Measurements from ENCODE around the gene SP100.
"Not testable (repeated sequence)": the region's sequence is repeated elsewhere in the genome, so short reads cannot be mapped to it uniquely, and the experiment has no call there.

SP100 gene

DNA sequence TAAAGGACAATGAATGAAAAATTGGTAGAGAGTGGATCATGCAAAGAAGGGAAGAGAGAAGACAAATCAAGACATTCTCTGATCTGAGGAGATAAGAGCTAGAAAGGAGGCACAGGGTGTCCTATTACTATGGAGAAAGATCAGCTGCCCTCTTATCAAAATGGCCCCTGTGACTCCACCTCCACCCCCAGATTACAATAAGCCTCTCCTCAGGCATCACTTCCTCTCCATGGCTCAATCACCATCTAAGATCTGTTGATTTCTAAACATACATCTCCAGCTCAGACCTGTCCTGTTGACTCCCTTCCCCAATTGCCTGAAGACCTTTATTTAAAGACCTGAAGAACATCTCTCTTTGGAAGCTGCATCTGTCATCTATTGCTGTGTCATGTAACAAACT, 43.2 kb downstream of the SP100 start:
- no peak for DNase-seq (ENCODE audit: low read depth)

DNA sequence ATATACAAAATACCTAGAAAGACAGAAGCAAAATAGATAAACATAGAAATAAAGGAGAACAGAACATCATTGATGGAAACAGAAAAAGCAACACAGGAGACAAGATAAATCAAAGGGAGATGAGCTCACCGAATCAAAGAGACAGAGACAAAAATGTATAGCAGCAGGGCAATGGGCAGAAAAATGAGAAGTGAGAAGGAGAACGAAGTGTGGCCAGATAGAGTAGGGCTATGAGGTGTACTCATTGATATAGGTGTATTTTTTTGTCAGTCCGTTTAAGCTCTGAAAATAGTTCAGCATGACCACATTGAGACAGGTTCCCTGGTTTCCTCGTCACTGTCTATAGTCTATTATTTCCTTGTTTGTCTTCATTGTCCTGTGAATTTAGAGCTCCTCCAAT, 55.1 kb downstream of the SP100 start:
- no peak for DNase-seq (ENCODE audit: low read depth)

DNA sequence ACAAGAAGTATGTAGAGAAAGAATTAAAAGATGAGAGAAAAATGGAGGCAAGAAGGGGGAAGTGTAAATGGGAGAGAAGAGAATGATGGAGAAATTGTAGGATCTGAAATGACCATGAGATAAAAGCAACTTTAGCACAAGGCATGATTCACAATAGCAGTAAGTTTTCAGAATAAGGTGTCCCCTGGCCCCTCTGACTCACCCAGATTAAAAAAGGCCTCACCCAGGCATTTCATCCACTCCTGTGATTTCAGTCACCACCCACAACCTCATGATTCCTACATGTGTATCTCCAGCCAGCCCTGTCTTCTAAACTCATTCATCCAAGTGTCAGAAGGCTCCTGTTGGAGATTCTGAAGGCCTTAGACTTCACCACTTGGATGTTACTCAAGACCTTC, 56.6 kb downstream of the SP100 start:
- DNase-seq (ENCODE audit: low read depth), result peak; percentile 53

DNA sequence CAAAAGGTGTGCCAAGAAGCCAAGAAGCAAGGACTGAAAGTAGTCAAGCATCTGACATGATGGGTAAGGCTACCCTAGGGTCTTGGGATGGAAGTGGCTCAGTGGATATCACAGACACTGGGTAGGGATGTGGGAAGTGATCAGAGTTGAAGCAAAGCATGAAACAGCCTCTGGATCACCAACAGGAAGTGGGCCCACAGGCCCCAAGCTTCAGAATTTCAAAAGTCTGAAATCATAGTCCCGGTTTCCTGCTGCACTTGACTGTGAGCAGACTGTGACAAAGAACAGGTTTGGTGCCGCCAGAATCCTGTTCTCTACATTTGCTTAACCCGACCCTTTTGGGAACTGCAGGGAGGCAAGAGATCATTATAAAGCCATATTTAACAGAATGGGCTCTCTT, 57.4 kb downstream of the SP100 start:
- no peak for DNase-seq (ENCODE audit: low read depth)

DNA sequence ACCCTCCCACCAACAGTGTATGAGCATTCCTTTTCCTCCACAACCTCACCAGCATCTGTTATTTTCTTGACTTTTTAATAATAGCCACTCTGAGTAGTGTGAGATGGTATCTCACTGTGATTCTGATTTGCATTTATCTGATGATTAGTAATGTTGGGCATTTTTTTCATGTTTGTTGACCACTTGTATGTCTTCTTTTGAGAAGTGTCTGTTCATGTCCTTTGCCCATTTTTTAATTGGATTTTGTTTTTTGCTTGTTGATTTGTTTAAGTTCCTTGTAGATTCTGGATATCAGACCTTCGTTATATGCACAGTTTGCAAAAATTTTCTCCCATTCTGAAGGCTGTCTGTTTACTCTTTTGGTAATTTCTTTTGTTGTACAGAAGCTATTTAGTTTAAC, 59.1 kb downstream of the SP100 start:
- DNase-seq (ENCODE audit: low read depth), result no peak

DNA sequence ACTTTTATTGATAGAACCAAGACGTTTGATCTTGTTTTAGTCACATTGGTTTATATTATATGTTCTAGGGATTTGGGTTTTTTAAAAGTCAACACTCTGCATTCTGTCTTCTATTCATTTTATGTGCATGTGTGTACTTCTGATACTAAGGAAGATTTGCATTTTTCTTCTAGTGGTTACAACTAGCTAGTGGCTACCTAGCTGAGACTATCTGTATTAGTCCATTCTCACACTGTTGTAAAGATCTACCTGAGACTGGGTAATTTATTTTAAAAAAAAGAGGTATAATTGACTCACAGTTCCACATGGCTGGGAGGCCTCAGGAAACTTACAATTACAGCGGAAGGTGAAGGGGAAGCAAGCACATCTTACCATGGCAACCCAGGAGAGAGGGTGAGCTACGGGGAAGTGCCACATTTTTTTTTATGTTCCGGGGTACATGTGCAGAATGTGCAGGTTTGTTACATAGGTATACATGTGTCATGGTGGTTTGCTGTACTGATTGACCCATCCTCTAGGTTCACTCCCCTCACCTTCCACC, 69.9 kb downstream of the SP100 start:
- no peak for DNase-seq (ENCODE audit: low read depth)

DNA sequence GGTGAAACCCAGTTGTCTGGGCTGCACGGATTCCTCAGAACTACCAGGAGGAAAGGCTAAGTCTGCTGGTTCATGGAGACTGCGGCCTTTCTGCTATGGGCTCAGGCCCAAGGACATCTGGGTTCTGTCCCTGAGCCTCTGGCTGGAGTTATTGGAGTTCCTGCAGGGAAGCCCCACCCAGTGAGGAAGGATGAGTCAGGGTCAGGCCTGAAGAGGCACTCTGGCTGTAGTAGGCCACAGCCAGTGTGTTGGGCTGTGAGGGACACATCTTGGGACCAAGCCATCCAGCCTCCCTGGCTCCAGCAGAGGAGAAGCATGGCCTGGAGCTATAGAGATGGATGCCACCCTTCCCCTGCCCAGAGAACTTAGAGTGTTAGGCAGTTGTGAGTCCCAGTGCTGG, 75.2 kb downstream of the SP100 start:
- not testable (repeated sequence) for DNase-seq (ENCODE audit: low read depth)

DNA sequence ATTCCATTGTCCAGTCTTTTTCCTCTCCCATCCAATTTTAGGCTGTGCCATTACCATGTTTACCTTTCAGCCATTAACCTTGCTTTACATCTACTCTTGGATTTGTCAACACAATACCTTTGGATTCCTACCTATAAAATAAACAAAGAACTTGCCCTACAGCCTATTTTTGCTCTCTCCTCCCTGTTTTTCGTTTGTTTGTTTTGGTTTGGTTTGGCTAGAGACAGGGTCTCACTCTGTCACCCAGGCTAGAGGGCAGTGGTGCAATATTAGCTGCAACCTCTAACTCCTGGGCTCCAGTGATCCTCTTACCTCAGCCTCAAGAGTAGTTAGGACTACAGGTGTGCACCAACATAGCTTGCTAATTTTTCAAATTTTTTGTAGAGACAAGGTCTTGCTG, 76.1 kb downstream of the SP100 start:
- DNase-seq (ENCODE audit: low read depth), result no peak

DNA sequence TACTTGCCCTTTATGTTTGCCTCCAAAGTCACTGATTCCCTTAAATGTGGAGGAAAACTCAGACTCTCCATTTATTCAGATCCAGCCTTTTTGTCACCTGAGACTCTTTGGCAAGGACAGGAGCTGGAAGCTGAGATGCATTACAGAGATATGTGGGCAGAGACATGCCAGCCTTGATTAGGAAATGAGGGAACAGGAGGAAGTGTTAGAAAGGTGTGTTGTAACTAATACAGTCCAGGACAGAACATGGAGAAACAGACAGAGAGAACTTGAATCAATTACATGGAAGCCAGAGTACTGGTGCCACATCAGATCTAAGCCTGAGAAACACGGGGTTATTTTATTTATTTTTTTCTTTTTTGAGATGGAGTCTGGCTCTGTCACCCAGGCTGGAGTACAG, 79.0 kb downstream of the SP100 start:
- DNase-seq (ENCODE audit: low read depth), result no peak

DNA sequence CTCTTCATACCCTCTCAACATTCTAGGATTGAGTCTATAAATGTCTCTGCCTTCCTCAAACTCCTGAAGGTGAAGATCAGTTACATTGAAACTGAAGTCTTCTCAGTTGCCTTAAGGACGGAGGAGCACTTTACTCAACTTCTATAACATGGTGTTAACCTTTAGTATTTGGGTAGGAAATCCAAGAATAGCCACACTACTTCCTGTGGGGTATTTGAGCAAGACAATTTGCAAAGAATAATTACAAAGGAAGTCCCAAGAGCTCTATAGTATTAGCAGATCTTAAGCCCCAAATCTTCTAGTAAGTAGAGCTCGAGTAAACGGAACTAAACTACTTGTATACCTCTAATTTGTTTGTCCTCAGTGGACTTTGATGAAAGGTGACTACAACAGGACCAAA, 80.9 kb downstream of the SP100 start:
- no peak for DNase-seq (ENCODE audit: low read depth)

DNA sequence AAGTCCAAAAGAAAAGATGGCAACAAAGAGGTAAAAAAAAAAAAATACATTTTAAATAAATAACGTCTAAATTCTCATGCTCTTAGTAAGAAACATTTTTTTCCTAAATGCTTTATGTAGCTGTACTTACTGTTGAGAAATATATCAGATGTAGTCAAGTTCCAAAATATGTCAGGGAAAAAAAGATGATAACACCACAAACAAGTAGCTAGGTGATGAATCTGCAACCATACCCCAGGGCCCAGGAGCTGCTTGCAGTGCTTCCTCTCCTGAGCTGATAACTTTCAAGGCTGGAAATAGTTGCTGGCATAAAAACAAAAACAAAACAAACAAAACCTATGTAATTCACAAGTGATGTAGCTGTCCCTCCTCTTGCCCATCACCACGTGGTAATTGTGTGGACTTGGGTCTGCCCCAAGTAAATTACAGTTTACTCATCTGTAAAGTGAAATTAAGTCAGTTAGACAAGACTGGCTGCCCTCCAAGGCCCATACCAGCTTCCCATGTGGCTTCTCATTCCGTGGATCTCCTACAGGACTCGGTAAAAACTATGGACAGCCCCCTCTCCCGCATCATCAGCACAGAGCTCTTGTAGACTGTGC, 82.6 kb downstream of the SP100 start:
- no peak for DNase-seq (ENCODE audit: low read depth)

DNA sequence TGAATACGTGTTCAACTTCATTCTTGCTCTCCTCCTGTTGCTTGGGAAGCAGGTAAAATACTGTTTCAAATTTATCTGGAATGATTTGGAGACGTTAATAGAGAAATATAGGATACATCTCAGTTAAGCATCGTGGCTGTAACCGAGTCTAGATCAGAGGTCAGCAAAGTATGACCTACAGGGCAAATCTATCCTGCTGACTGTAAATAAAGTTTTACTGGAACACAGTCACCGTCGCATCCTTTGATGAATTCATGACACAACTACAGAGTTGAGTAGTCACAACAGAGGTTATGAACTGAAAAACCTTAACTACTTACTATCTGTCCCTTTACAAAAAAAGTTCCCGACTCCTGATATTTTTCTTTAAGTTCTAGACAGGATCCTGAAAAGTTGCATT, 86.6 kb downstream of the SP100 start:
- DNase-seq (ENCODE audit: low read depth), result no peak

DNA sequence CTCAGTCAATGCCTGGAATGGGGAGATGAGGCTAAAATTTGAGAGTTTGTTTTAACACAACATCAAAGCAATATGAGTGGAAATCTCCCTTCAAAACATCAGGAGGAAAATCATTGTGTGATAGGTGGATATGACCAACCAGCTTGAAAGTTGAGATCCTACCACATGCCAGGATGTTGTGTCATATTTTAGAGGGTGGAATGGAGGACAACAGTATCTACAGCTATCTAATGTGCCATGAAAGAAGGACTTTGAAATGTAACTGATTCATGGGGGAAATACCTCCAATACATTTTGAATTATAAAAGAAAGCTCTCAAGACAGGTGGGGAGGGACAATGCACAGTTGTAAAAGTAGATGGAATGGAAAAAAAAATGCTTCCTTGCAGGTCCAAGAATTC, 87.8 kb downstream of the SP100 start:
- no peak for DNase-seq (ENCODE audit: low read depth)

DNA sequence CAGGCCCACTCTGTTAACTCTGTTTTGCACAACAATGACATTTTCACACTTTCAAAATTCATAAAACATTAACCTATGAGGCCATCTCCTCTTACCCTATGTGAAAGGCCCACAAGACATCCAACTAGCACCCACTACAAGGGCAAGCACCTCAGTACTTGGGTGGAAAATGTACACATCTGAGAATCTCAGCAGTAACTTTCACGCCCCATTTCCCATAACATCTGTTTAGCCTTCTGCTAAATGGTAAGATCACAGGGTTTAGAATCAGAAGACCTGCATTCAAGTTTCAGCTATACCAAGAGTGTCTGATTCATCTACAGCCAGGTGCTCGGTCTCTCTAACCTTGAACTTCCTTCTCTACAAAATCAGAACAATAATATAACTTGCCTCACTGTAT, 89.2 kb downstream of the SP100 start:
- DNase-seq (ENCODE audit: low read depth), result no peak

DNA sequence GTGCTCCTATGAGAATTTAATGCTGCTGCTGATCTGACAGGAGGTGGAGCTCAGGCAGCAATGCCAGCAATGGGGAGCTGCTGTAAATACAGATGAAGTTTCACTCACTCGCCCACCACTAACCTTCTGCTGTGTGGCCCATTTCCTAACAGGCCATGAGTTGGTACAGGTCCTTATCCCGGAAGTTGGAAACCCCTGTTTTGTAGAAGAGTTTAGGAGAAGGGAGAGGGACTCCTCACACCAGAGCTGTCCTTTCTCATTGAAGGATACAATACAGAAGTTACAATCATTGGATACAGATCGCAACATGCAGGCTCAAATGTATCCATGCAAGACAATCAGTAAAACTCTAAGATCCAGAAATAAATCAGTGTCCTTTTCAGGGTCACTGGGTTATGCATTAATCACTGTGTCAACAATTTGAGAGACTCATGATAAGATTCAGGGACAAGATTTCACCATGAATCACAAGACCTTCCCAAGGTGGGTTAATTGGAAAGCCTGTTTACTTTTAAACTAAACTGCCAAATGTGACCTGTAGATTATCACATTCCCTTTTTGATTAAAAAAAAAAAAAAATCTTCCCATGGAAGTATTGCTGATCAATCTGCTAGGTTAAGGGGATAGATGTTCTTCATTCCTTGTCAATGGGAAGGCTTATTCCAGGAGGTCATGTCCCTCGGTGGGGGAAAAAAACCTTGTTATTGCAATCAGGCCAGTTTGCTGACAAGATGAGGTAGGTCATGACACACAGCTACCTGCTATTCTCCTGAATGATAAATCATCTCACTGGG, 97.2 kb downstream of the SP100 start:
- no peak for DNase-seq (ENCODE audit: low read depth)

DNA sequence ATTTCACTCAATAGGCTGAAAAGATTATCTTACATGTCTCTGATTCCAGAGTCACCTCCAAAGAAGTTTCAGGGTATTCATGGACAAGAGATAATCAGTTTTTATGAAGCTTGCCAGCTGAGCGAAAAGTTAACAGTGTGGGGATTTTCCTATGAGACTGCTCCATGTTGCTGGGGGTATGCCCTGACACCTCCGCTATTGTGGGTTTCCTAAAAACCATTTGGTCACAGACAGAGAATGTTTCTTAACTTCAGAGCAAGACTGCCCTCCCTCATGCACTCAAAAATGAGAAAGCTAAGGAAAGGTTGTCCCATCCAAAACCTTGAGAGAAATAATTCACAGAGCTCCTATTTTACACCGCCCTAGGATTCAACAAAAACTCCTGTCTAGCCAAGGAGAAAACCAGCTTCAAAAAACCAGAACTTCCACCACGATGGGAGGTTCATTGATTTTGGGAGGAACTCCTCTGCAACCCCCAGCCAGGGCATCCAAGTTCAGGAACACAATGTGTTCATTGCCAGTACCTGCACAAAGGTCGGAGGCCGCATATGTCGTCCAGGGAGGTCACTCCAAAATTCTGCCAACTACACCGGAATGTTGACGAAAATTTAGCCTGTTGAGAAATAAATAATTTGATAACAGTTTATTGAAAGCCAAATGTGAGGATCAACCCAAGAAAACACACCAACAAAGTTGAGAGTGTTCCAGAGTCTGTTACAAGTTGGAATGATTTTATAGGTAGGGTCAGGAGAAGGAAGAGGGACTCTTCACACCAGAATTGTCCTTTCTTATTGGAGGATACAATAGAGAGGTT, 104.3 kb downstream of the SP100 start:
- DNase-seq (ENCODE audit: low read depth), result no peak

DNA sequence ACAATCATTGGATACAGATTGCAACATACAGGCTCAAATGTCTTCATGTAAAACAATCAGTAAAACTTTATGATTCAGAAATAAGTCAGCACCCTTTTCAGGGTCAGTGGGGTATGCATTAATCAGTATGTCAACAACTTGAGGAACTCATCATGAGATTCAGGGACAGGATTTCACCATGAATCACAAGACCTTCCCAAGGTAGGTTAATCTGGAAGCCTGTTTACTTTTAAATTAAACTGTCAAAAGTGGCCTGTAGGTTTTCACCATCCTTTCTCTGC, 104.8 kb downstream of the SP100 start:
- DNase-seq (ENCODE audit: low read depth), result peak; percentile 45

DNA sequence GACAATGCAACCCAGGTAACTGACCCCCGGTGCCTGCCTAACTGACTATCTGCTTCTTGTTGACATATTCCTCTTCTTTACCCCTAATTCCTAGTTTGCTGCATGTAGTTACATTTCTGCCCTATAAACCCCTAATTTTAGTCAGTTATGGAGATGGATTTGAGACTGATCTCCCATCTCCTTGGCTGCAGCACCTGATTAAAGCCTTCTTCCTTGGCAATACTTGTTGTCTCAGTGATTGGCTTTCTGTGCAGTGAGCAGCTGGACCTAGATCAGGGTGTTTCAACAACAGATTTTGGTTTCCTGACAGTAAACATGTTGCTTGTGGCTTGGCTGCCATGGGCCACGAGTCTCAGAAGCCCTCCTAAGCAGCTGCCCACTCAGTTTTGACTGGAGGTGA, 105.4 kb downstream of the SP100 start:
- no peak for DNase-seq (ENCODE audit: low read depth)

DNA sequence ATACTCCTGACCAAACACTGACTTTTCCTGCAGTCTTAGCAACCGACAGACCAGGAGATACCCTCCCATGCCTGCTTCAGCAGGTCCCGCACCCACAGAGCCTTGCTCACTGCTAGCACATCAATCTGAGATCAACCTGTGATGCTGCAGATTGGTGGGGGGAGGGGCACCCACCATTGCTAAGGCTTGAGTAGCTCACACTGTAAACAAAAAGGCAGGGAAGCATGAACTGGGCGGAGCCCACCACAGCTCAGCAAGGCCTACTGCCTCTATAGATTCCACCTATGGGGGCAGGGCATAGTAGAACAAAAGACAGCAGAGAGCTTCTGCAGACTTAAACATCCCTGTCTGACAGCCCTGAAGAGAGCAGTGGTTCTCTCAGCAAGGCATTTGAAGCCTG, 109.7 kb downstream of the SP100 start:
- no peak for DNase-seq (ENCODE audit: low read depth)

DNA sequence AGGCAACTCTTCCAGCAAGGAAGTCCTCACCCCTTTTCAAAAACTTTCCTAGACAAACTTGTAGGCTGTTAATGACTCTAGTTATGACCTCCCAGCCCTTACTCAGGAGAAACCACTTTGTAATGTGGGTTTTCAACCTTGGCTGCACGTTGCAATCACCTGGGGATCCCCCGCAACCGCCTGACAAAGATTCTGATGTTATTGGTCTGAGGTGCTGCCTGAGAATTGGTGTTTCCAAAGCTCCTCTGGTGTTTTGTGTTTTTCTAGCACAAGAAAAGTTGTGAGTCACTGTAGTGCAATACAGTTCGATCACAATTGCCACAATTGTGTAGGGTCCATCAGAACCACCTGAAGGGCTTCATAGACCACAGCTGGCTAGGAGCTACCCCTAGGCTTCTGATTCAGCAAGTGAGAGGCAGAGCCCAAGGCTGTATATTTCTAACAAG, 121.6 kb downstream of the SP100 start:
- DNase-seq (ENCODE audit: low read depth), result no peak

DNA sequence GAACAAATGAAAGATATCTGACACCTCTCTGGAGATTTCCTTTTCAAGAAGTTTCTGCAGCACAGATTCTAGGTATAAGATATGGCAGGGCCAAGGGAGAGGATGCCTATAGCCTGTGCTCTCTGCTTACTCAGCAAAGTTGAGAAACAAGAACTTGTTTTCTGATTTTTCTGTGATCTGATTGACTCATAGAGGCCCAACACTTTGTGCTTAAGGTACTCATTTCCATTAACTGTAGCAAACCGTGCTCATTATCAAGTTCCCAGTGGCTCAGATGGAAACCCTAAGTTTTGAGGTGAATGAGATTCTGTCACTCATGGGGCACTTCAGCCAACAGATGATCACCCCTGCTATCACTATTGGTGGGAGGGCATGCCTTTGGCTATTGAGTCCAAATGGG, 124.3 kb downstream of the SP100 start:
- DNase-seq (ENCODE audit: low read depth), result no peak

DNA sequence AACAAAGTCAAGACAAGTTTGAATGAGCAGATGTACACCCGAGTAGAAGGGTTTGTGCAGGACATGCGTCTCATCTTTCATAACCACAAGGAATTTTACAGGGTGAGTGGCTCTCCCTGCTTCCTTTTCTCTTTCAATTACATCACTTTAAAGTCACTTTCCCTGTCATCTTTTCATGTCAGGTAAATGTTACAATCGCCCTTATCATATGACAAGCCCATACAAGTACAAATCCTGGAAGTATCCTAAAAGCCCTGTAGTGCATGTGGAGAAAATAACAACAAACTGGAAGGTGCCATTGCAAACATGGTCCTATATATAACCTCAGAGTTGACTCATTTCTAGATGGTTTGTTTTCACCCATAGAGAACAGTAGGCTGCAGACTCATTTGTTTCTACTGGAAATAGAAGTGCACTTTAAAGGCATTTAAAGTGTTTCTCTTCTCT, 126.0 kb downstream of the SP100 start:
- DNase-seq (ENCODE audit: low read depth), result no peak

DNA sequence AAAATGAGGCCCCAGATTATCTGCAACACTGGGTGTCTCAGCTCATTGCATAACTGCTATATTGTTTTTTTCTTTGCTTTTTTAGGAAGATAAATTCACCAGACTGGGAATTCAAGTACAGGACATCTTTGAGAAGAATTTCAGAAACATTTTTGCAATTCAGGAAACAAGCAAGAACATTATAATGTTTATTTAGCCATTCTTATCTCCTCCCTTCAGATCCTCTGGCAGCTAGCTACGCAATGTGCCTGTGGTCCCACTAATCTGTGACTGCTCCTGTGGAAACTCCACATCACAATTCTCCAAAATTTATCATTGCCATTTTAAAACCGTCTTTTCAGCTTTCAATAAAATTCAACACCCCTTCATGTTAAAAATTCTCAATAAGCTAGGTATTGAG, 126.8 kb downstream of the SP100 start:
- no peak for DNase-seq (ENCODE audit: low read depth)
